NCI-H1436 treated with DMSO at 0.1 percent for 48 hours (cell line): ENCODE measurements around the gene TMEM252.

Experiments
- DNase-seq: peaks from one replicate; lab custom pipeline; 2025; lab: John Stamatoyannopoulos, UW

TMEM252 gene

GRCh38 chr9:68541568-68541967 is 885 bp upstream of the TMEM252 start:
- DNase-seq, result no peak

DNA sequence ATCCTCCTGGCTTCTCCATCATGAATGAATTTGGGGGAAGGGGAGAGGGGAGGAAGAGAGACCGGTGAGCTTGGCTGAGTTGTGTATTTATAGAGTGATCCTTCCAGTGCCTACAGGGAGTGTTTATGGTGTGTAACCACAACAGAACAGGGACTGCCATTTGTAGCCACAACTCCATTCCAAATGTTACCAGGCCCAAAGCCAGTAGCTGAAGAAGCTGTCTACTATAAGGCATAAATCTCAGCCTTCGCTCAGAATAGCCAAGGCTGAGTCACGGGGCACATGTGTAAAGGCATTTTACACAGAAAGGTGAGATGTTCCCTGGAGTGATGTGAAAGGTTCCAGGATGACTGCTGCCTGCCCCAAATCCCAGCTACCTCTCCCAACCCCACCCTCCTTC is 2.5 kb downstream of the TMEM252 start:
- no peak for DNase-seq

DNA sequence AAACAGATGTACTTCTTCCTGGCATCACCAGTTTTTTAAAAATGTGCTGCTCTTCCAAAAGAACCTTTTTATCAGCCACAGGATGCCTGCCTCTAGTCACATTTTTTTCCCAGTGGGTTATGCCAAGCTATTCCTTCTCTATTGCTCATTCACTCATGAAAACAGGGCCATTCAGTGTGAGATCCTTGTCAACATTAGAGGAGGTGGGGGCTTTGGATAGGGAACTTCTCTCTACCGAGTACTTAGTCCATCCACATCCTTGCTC is 3.1 kb downstream of the TMEM252 start:
- DNase-seq, result no peak

GRCh38 chr9:68536876-68537615 is 3.6 kb downstream of the TMEM252 start:
- no peak for DNase-seq

DNA sequence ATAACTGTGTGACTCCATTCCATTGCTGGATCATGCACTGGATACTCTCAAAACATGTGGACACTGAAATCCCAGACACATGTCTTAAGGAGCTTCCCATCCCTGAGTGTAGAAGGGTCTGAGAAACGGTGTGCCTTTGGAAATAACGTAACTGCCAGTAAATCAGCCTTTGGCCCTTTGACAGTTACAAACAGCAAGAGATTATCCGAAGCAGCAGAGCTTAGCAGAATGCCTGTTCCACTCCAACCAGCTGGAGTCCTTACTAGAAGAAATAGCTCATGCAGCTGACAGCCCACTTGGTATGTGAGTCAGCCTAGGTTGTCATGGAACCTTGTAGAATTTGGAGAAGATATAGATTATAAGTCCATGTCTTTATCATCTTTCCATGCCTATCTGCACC is 7.0 kb downstream of the TMEM252 start:
- no peak for DNase-seq

- DNase-seq, result no peak
These were observed 8.6 kb downstream of the TMEM252 start for GRCh38 chr9:68532131-68532530.

GRCh38 chr9:68530618-68531017 is 10.1 kb downstream of the TMEM252 start:
- no peak for DNase-seq

DNA sequence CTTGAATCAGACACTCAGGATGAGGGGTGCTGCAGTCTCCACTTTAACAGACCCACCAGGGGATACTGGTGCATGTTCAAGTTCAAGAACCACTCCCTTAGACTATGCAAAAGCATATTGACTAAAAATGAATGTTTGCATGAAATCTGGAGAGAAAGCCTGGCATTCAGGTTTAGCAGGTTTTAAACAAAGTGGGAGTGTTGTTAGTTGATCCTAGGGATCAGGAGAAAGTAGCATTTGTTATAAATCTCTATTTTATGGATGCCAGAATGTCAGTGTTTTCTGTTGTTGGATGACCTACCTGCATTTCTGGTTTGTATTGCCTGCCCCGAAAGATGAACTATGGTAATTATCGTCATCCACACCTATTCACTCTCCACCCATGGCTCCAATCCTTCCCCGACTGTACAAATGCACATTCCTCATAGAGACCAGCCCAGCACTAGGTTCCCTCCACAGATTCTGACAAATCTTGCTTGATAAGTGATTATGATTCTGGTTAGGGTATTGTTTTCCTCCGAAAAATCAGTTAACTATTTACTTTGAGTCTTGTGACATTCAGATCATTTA is 17.2 kb downstream of the TMEM252 start:
- DNase-seq, result no peak

DNA sequence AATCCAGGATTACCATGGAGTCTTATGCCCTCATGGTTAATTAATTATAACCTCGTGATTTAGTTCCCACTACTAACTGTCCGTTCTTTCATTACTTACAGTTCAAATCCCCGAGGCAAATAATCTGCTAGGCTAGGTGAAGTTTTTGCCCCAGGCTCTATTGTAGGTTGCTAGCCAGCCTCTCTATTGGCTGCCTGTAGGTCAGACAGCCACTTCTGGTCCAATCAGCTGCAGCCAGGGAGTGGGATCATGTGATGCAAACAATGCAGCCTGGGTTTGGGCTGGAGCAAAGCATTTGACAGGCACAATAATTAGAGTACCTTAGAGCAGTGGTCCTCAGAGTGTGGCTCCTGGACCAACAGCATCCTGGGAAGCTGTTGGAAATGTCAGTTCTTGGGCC is 17.7 kb downstream of the TMEM252 start:
- DNase-seq, result no peak

- DNase-seq, result no peak
These were observed 18.6 kb downstream of the TMEM252 start for GRCh38 chr9:68522131-68522530.

DNA sequence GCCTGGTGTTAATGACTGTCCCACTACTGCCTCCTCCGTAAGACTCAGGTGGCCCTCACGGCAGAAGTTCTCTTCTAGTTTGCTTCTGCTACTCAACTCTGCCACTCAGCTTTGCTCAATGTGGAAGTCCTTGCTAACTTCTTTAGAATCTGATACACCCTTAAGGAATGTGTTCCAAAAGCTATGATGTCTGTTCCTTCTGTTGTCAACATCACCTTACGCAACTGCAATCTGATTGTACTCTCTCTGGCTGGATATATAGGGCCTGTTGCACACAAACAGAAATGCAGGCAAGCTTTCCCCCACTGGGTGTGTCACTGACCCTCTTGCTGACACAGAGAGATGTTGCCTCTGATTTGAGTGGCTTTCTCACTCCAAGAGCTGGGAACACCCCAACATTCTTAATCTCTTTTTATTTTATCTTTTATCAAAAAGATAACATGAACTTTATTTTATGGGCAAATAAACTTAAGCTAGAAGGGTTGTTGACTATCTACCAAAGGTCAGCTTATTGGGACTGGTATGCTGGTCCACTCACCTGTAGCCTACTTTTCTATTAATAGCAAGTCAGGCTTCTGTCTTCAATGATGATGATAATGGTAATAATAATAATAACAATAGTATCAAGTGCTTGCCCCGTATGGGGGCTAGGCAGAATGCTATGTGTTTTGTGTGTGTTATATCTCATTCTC is 25.2 kb downstream of the TMEM252 start:
- DNase-seq, result no peak

DNA sequence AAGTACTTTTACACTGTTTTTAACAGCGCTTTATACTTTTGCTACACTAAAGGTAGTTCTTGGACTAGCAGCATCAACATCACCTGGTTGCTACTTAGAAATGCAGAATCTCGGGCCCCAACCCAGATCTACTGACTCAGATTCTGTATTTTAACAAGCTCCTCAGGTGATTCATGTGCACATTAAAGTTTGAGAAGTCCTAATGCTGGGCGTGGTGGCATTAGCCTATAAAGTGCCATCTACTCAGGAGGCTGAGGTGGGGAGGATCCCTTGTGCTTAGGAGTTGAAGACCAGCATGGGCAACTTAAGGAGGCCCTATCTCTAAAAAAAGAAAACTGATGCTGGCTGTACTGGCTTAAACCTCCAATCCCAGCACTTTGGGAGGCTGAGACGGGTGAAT is 26.7 kb downstream of the TMEM252 start:
- no peak for DNase-seq

DNA sequence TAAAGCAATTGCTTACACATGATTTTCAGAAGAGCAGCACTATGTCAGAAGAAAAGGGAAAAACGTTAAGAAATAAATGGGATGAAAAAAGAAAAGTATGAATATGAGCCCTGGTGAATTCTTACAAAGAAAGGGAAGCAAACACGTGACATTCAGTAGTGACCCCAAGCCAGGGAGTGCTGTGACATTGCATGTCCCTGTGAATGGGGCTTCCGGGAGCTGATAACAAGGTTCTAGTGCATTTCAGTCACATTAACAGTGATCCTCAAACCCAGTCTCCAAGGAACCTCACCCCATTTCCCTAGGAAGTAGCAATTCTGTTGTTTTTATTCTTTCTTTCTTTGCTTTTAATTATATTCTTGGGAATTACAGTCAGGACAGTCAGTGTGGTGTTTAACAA is 27.3 kb downstream of the TMEM252 start:
- DNase-seq, result no peak

- DNase-seq, result no peak
These were observed 31.0 kb downstream of the TMEM252 start for GRCh38 chr9:68509689-68510088.

DNA sequence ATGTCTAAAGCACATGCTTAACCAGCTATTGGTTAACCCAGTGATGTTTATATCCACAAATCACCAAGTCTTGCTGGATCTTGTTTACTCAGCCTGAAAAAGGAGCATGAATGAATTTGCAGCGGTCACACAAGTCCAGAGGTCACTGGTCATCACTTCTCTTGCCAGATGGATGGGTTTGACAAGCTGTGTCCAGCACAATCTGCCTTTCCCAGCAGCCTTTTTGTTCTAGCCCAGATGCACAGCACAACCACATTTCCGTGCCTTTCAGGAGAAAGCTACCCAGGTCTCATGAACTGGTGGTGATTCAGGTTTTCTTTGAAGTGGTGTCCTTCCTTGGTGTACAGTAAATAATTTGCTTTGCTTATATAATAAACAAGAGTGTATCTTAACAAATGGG is 32.1 kb downstream of the TMEM252 start:
- no peak for DNase-seq

GRCh38 chr9:68507806-68508145 is 32.9 kb downstream of the TMEM252 start:
- DNase-seq, result no peak

DNA sequence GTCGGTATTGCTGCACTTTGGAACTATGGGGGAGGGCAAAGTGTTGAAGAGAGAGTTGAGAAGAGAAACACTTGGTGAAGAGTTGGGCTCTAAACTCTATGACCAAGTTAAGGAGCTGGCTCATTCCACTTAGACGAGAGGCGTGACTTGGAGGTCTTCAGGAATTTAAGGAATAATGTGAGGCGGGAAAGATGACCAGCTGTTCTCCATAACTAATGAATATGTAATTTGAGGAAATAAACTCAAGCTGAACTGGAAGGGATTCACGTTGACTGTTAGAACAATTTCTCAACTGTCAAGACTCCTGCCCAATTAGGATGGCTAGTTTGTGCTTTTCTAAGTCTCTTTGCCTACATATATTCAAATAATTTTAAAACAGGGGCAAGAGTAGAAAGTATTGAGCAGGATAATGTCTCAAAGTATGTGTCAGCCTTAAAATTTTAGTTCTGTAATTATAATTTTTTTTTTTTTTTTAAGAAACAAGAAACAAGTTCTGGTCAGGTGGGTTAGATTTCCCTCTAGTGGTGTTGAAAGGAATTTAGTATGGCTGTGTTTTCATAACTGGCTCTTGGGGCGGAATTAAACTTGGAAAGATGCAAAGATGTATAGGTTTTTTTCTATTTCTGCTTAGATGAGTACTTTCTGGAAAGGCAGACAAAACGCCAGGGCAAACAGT is 33.4 kb downstream of the TMEM252 start:
- no peak for DNase-seq

DNA sequence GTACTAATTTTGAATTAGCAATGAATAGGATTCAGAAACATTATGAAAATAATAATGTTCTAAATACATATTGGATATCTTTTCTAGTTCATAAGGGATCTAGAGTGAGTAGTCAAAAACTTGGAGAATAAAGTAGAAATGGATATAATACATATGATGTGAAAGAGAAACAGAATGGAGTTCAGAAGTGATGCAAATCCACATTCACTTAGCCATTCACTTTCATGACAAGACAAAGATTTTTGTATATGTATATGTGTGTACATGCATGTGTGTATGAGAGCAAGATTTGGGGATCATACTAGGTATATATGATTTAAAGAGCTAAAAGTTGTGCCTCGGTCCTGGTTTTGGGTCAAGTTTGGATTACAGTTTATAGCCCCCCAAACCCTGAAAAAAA is 34.1 kb downstream of the TMEM252 start:
- DNase-seq, result no peak

GRCh38 chr9:68505681-68506409 is 34.8 kb downstream of the TMEM252 start:
- no peak for DNase-seq

DNA sequence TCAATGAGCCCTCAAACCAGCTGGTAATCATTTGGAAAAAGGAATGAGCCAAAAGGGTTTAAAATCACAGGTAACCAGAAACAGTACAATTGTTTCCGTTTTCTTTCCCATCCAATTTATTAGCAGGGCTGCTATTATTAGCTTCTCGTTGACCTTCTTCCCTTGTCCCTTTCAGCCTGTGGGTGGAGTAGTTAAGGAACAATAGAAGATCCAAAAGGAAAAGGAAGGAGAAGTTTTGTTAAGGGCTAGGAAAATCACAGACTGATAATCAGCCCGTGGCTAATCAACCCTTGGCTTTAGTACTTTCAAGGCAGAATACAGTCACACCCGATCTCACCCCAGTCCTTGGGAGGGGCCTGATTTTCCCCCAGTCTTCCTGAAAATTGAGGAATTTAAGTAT is 38.4 kb downstream of the TMEM252 start:
- no peak for DNase-seq

GRCh38 chr9:68500457-68501381 is 40.0 kb downstream of the TMEM252 start:
- no peak for DNase-seq

- no peak for DNase-seq
These were observed 41.9 kb downstream of the TMEM252 start for GRCh38 chr9:68498816-68499215.
